OCI-LY7 (cell line): Measurements from ENCODE around the gene WNT7B. TPM values are rescaled to one million over a fixed set of nuclear protein-coding genes. Genes with fewer than 3 reads are reported as not detected.

ENCODE experiments used
- BruUV-seq: library from RNA; stranded (reverse); fragments of 400-500 nt; replicated peaks from 2 replicates; lab custom pipeline; 2021; lab: Mats Ljungman, UMichigan
- CTCF ChIA-PET: fragments of 300-600 bp; sonication (Branson Sonifier 250); formaldehyde crosslinking; loops from one replicate; lab custom pipeline; 2022; ENCODE audit warnings: antibody characterized with exemption; ENCODE audit not compliant: unreplicated experiment; lab: Charles Lee
- POLR2A ChIA-PET: fragments of 300-600 bp; sonication (Branson Sonifier 250); formaldehyde crosslinking; loops from one replicate; lab custom pipeline; 2022; ENCODE audit warnings: antibody characterized with exemption; lab: Charles Lee
- DNase-seq: peaks from one replicate; pipeline ENCODE4 v3.0.0-alpha.2; 2015; ENCODE audit warnings: low spot score
- H2AFZ ChIP-seq: fragments of 200-600 bp; sonication (generic), shearing (Covaris generic); 2 replicates; pipeline ENCODE4 v1.6.1; 2014; ENCODE audit warnings: mild to moderate bottlenecking, antibody characterized with exemption, low read length, moderate library complexity
- H3K27ac ChIP-seq: fragments of 200-600 bp; sonication (generic); 2 replicates; pipeline ENCODE4 v1.5.1; 2014; ENCODE audit warnings: mixed run types, low read depth, mild to moderate bottlenecking, moderate library complexity, low read length, inconsistent platforms; ENCODE audit not compliant: poor library complexity, severe bottlenecking
- H3K36me3 ChIP-seq: fragments of 200-600 bp; sonication (generic); 2 replicates; pipeline ENCODE4 v1.6.1; 2014; ENCODE audit warnings: mild to moderate bottlenecking, antibody characterized with exemption, low read length, moderate library complexity, mixed read lengths; ENCODE audit not compliant: insufficient read depth
- H3K4me1 ChIP-seq: fragments of 200-600 bp; sonication (generic); 2 replicates; pipeline ENCODE4 v1.5.1; 2014; ENCODE audit warnings: mild to moderate bottlenecking, low read length; ENCODE audit not compliant: insufficient read depth, poor library complexity, severe bottlenecking
- H3K4me2 ChIP-seq: fragments of 200-600 bp; sonication (generic); 2 replicates; pipeline ENCODE4 v1.6.1; 2014; ENCODE audit warnings: mild to moderate bottlenecking, low read length
- H3K4me3 ChIP-seq: fragments of 200-600 bp; sonication (generic); 2 replicates; pipeline ENCODE4 v1.5.1; 2014; ENCODE audit warnings: mild to moderate bottlenecking, low read depth, low read length; ENCODE audit not compliant: poor library complexity, severe bottlenecking
- H3K79me2 ChIP-seq: fragments of 200-600 bp; sonication (generic); 2 replicates; pipeline ENCODE4 v1.6.1; 2016; ENCODE audit warnings: low read depth, mild to moderate bottlenecking, low read length, moderate library complexity, mixed read lengths; ENCODE audit not compliant: insufficient read depth
- H3K9me2 ChIP-seq: fragments of 200-600 bp; sonication (generic); 2 replicates; pipeline ENCODE4 v1.6.1; 2016; ENCODE audit warnings: mild to moderate bottlenecking, low read length, mixed read lengths; ENCODE audit not compliant: insufficient read depth
- H3K9me3 ChIP-seq: fragments of 200-600 bp; sonication (generic); 2 replicates; pipeline ENCODE4 v1.6.1; 2014; ENCODE audit warnings: mild to moderate bottlenecking, mixed run types, low read length, mixed read lengths
- H4K20me1 ChIP-seq: fragments of 200-600 bp; sonication (generic); 2 replicates; pipeline ENCODE4 v1.6.1; 2014; ENCODE audit warnings: mild to moderate bottlenecking, antibody characterized with exemption, low read length, moderate library complexity, mixed read lengths; ENCODE audit not compliant: insufficient read depth
- CTCF ChIP-seq: fragments of 200-600 bp; sonication (generic); conservative IDR thresholded peaks from 2 replicates; pipeline ENCODE4 v1.5.1; 2014; ENCODE audit warnings: mild to moderate bottlenecking, antibody characterized with exemption, low read length, moderate library complexity, mixed read lengths
- EZH2phosphoT487 ChIP-seq: fragments of 200-600 bp; sonication (generic); IDR thresholded peaks from 2 replicates; pipeline ENCODE4 v1.6.1; 2018; ENCODE audit warnings: low read depth, borderline replicate concordance, mild to moderate bottlenecking, mixed run types, antibody characterized with exemption, low read length, moderate library complexity, mixed read lengths
- intact Hi-C: fragments of 100-400 bp; cut with micrococcal nuclease; formaldehyde crosslinking; loops from one replicate; pipeline ENCODE4 v1.10.0; 2022; ENCODE audit not compliant: unreplicated experiment
- total RNA-seq, 2 experiments: library from RNA; depleted of rRNA in 1 of 2; stranded (reverse); fragments of >200 nt in 1 of 2; shearing (Covaris generic) in 1 of 2; gene quantifications; 2 replicates each; pipeline ENCODE4 v1.2.3, GENCODE V29; 2014 to 2022

WNT7B gene
- total RNA-seq, 2 experiments from 2014 or later = not detected

GRCh38 chr22:45976254-45977002, 534 bp downstream of the WNT7B start:
- Histone ChIP-seq H4K20me1 (no peaks in the 10 kb centered on the region), H3K4me1 (peaks cover 3% of the 10 kb centered on the region), H3K36me3 (no peaks in the 10 kb centered on the region), H3K9me2 (no peaks in the 10 kb centered on the region), H3K27ac (no peak overlapping the region), H3K79me2 (no peaks in the 10 kb centered on the region), H3K4me3 (no peak overlapping the region), H3K4me2 (no peak overlapping the region), H3K9me3 (no peaks in the 10 kb centered on the region), H2AFZ (no peak overlapping the region)
- intact Hi-C loops = no loop called here
- POLR2A ChIA-PET = no interaction called here
- CTCF ChIA-PET = no interaction called here
- no peak for DNase-seq
- TF ChIP-seq CTCF = no peak
- TF ChIP-seq EZH2phosphoT487 = no peak
- BruUV-seq = no TSS peak

DNA sequence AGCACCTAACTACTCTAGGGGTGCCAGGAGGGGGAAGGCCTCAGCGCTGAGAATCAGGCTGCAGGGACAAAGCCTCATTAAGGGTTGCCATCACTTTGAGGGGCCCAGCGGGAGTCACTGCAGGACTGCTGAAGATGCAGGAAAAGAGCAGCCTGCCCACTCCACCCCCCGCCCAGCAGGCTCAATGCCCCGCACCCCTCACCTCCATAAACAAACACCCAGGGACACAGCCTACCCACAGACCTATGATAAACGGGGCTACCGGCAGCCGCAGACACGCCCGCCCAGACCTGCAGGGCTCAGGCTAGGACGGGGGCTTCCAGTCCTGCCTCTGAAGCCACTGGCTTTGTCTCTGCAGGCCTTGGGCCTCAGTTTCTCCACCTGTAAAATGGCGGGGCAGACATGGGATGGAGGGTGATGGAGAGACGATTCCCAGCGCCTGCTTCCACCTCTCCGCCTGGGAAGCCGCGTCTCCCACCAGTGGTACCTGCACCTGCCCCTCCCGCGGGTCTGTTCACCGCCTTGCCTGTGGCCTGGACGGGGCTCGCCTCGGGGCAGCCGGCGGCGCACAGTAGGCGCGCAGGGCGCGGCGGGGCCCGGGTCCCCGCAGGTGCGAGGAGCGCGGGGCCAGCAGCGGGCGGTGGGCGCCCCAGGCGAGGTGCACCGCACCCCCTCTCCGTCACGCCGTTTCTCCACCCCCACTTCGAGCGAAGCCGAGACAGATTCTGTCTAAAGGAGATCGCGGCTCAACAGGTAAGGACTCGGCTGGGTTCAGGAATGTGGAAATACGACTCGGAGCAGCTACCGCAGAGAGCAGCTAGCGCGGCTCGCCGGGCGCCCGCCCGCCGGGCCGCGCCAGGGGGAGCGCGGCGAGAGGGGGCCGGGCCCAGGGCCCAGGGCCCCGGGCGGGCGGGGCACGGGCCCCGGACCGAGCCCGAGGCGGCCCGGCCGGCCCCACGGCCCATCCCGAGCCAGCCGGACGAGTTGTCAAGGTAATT, 1.5 kb downstream of the WNT7B start:
- H3K36me3 ChIP-seq = no peaks in the 10 kb centered on the region
- CTCF ChIA-PET = no interaction called here
- no peaks in the 10 kb centered on the region for H4K20me1 ChIP-seq
- H2AFZ ChIP-seq = no peak overlapping the region
- intact Hi-C loops = no loop called here
- no peak overlapping the region for H3K4me2 ChIP-seq
- H3K79me2 ChIP-seq = no peaks in the 10 kb centered on the region
- no peak overlapping the region for H3K4me3 ChIP-seq
- no peak overlapping the region for H3K27ac ChIP-seq
- DNase-seq = no peak
- TF ChIP-seq EZH2phosphoT487 (no peak), CTCF (no peak)
- H3K9me3 ChIP-seq = no peaks in the 10 kb centered on the region
- H3K4me1 ChIP-seq = peaks cover 3% of the 10 kb centered on the region
- POLR2A ChIA-PET = no interaction called here
- BruUV-seq = no TSS peak
- no peaks in the 10 kb centered on the region for H3K9me2 ChIP-seq
